Measurements from ENCODE around the gene DNAJC2.
"Not testable (repeated sequence)": the region's sequence is repeated elsewhere in the genome, so short reads cannot be mapped to it uniquely, and the experiment has no call there.

DNAJC2 gene

GRCh38 chr7:103293526-103293925 is 51.0 kb downstream of the DNAJC2 start:
- H2AFZ ChIP-seq (ENCODE audit: low read length) = no peak overlapping the region
- no peak overlapping the region for H3K4me3 ChIP-seq (ENCODE audit: low read length)
- H3K9ac ChIP-seq (ENCODE audit: low read length) = no peak overlapping the region
- no peak overlapping the region for H3K4me2 ChIP-seq (ENCODE audit: low read depth, low read length)
- peaks cover 10% of the 10 kb centered on the region for H3F3A ChIP-seq (ENCODE audit: insufficient read depth, low read length)
- no peak for DNase-seq
- H3K9me2 ChIP-seq (replicated peaks; ENCODE audit: insufficient read depth, low read length) = no peaks in the 10 kb centered on the region
- peaks cover 7% of the 10 kb centered on the region for H3K4me1 ChIP-seq (ENCODE audit: low read length)
- H3K27ac ChIP-seq (ENCODE audit: low read length) = no peak overlapping the region
- H3K27me3 ChIP-seq (replicated peaks; ENCODE audit: insufficient read depth, low read length) = no peaks in the 10 kb centered on the region
- no peaks in the 10 kb centered on the region for H3K36me3 ChIP-seq (replicated peaks; ENCODE audit: insufficient read depth, low read length)
- no peaks in the 10 kb centered on the region for H4K20me1 ChIP-seq (ENCODE audit: insufficient read depth, low read length)
- peaks cover 13% of the 10 kb centered on the region for H3K79me2 ChIP-seq (ENCODE audit: low read length)
- no peaks in the 10 kb centered on the region for H3K9me3 ChIP-seq (replicated peaks; ENCODE audit: insufficient read depth, low read length)
- no peak for TF ChIP-seq CTCF (IDR thresholded peaks at IDR 0.05; ENCODE audit: low read length)
- TF ChIP-seq EZH2 (optimal IDR thresholded peaks at IDR 0.05; ENCODE audit: low read depth, low read length) = no peak
- TF ChIP-seq EZH2phosphoT487 (IDR thresholded peaks at IDR 0.05; ENCODE audit: low read length) = no peak

- Histone ChIP-seq H3K9ac (ENCODE audit: low read length) (no peak overlapping the region), H3K27ac (ENCODE audit: low read length) (no peak overlapping the region), H3K9me3 (replicated peaks; ENCODE audit: insufficient read depth, low read length) (no peaks in the 10 kb centered on the region), H3K4me1 (ENCODE audit: low read length) (peaks cover 5% of the 10 kb centered on the region; the same call in 1 of the 2 replicates), H3F3A (ENCODE audit: insufficient read depth, low read length) (no peaks in the 10 kb centered on the region), H2AFZ (ENCODE audit: low read length) (no peak overlapping the region), H4K20me1 (ENCODE audit: insufficient read depth, low read length) (no peaks in the 10 kb centered on the region), H3K9me2 (replicated peaks; ENCODE audit: insufficient read depth, low read length) (no peaks in the 10 kb centered on the region), H3K79me2 (ENCODE audit: low read length) (no peaks in the 10 kb centered on the region), H3K27me3 (replicated peaks; ENCODE audit: insufficient read depth, low read length) (no peaks in the 10 kb centered on the region), H3K4me2 (ENCODE audit: low read depth, low read length) (no peak overlapping the region), H3K4me3 (ENCODE audit: low read length) (no peak overlapping the region), H3K36me3 (replicated peaks; ENCODE audit: insufficient read depth, low read length) (no peaks in the 10 kb centered on the region)
- DNase-seq = no peak
- no peak for TF ChIP-seq EZH2phosphoT487 (IDR thresholded peaks at IDR 0.05; ENCODE audit: low read length)
- TF ChIP-seq CTCF (IDR thresholded peaks at IDR 0.05; ENCODE audit: low read length) = no peak
- TF ChIP-seq EZH2 (optimal IDR thresholded peaks at IDR 0.05; ENCODE audit: low read depth, low read length) = no peak
These were observed 52.4 kb downstream of the DNAJC2 start for GRCh38 chr7:103292122-103292521.

GRCh38 chr7:103282802-103283427 is 61.7 kb downstream of the DNAJC2 start:
- H3K27me3 ChIP-seq (replicated peaks; ENCODE audit: insufficient read depth, low read length); H3K79me2 ChIP-seq (ENCODE audit: low read length); H3K4me1 ChIP-seq (ENCODE audit: low read length); H3F3A ChIP-seq (ENCODE audit: insufficient read depth, low read length); H3K4me3 ChIP-seq (ENCODE audit: low read length); H3K36me3 ChIP-seq (replicated peaks; ENCODE audit: insufficient read depth, low read length); H3K9me3 ChIP-seq (replicated peaks; ENCODE audit: insufficient read depth, low read length); H3K27ac ChIP-seq (ENCODE audit: low read length); H4K20me1 ChIP-seq (ENCODE audit: insufficient read depth, low read length); H3K4me2 ChIP-seq (ENCODE audit: low read depth, low read length); H2AFZ ChIP-seq (ENCODE audit: low read length); H3K9ac ChIP-seq (ENCODE audit: low read length); DNase-seq; H3K9me2 ChIP-seq (replicated peaks; ENCODE audit: insufficient read depth, low read length): not testable (repeated sequence)

GRCh38 chr7:103280803-103281155 is 63.8 kb downstream of the DNAJC2 start:
- H3K9me3 ChIP-seq (replicated peaks; ENCODE audit: insufficient read depth, low read length); DNase-seq; H3K79me2 ChIP-seq (ENCODE audit: low read length); H3K36me3 ChIP-seq (replicated peaks; ENCODE audit: insufficient read depth, low read length); H3K9me2 ChIP-seq (replicated peaks; ENCODE audit: insufficient read depth, low read length); H3K27ac ChIP-seq (ENCODE audit: low read length); H3F3A ChIP-seq (ENCODE audit: insufficient read depth, low read length); H3K27me3 ChIP-seq (replicated peaks; ENCODE audit: insufficient read depth, low read length); H3K4me1 ChIP-seq (ENCODE audit: low read length); H4K20me1 ChIP-seq (ENCODE audit: insufficient read depth, low read length): not testable (repeated sequence)
- H3K9ac ChIP-seq (ENCODE audit: low read length) = peak overlapping the region; percentile 68; the same call in 1 of the 2 replicates
- H3K4me2 ChIP-seq (ENCODE audit: low read depth, low read length) = peak overlapping the region; percentile 87
- peak overlapping the region; percentile 91 for H2AFZ ChIP-seq (ENCODE audit: low read length)
- H3K4me3 ChIP-seq (ENCODE audit: low read length) = peak overlapping the region; percentile 72

- H3K9me3 ChIP-seq (replicated peaks; ENCODE audit: insufficient read depth, low read length); H3K36me3 ChIP-seq (replicated peaks; ENCODE audit: insufficient read depth, low read length); H3K27ac ChIP-seq (ENCODE audit: low read length); H3F3A ChIP-seq (ENCODE audit: insufficient read depth, low read length); H4K20me1 ChIP-seq (ENCODE audit: insufficient read depth, low read length); H3K4me1 ChIP-seq (ENCODE audit: low read length); H3K27me3 ChIP-seq (replicated peaks; ENCODE audit: insufficient read depth, low read length); H3K79me2 ChIP-seq (ENCODE audit: low read length); H3K9me2 ChIP-seq (replicated peaks; ENCODE audit: insufficient read depth, low read length): not testable (repeated sequence)
- H2AFZ ChIP-seq (ENCODE audit: low read length) = peak overlapping the region; percentile 91
- H3K4me3 ChIP-seq (ENCODE audit: low read length) = peak overlapping the region; percentile 72
- H3K9ac ChIP-seq (ENCODE audit: low read length) = peak overlapping the region; percentile 68
- DNase-seq = peak; percentile 77
- peak overlapping the region; percentile 87 for H3K4me2 ChIP-seq (ENCODE audit: low read depth, low read length)
These were observed 64.4 kb downstream of the DNAJC2 start for GRCh38 chr7:103279963-103280802.

GRCh38 chr7:103279636-103279962 is 65.0 kb downstream of the DNAJC2 start:
- H4K20me1 ChIP-seq (ENCODE audit: insufficient read depth, low read length); H3K79me2 ChIP-seq (ENCODE audit: low read length); H3K27ac ChIP-seq (ENCODE audit: low read length); H3F3A ChIP-seq (ENCODE audit: insufficient read depth, low read length); H3K27me3 ChIP-seq (replicated peaks; ENCODE audit: insufficient read depth, low read length); H3K4me1 ChIP-seq (ENCODE audit: low read length); H3K36me3 ChIP-seq (replicated peaks; ENCODE audit: insufficient read depth, low read length); H3K9me2 ChIP-seq (replicated peaks; ENCODE audit: insufficient read depth, low read length); H3K9me3 ChIP-seq (replicated peaks; ENCODE audit: insufficient read depth, low read length): not testable (repeated sequence)
- Histone ChIP-seq H3K4me3 (ENCODE audit: low read length) (peak overlapping the region; percentile 72), H3K4me2 (ENCODE audit: low read depth, low read length) (peak overlapping the region; percentile 87; the same call in 1 of the 2 replicates), H3K9ac (ENCODE audit: low read length) (peak overlapping the region; percentile 68; the same call in 1 of the 2 replicates), H2AFZ (ENCODE audit: low read length) (peak overlapping the region; percentile 91)
- DNase-seq = peak; percentile 20

Data from MM.1S (cell line).